NCI-H82 (cell line): ENCODE measurements around the gene CAMSAP2.

Experiments
- DNase-seq: peaks from one replicate; lab custom pipeline; 2025; lab: John Stamatoyannopoulos, UW

Gene CAMSAP2

DNA sequence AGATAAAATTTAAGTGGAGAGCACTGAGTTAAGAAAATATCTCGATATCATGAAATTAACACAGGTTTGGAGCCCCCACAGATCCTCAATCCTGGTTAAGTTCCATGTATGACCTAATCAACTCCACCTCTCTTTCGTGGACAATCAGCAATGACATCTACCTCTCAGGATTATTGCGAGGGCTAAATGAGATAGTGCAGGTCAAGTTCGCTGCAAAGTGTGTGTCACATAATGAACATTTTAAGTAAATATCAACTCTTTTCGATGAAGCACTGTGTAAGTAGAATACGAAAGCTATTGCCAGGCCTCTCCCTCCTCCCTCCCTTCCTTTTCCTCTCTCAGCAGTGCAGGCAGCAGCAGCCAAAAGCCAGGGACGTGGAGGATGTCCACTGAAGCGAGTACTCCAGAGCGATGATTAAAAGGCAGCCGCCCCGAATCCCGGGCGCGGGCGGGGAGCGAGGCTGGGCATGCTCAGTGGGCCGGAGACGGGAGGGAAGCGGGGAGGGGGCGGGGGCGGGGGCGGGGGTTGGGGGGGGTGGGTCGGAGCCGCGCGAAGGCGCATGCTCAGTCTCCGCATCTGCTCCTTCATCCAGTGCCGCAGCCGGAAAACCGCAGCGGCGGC, at the start of gene CAMSAP2:
Gene CAMSAP2 (plus strand): TSS at position 567 of the 622 bp plus-strand sequence. CDS start 935 bp downstream, outside the sequence.
- peak; percentile 96 for DNase-seq

- no peak for DNase-seq
Measured at GRCh38 chr1:200692316-200692715, 46.4 kb upstream of the CAMSAP2 start.

- DNase-seq, result no peak
Measured at GRCh38 chr1:200693327-200693726, 45.4 kb upstream of the CAMSAP2 start.

DNA sequence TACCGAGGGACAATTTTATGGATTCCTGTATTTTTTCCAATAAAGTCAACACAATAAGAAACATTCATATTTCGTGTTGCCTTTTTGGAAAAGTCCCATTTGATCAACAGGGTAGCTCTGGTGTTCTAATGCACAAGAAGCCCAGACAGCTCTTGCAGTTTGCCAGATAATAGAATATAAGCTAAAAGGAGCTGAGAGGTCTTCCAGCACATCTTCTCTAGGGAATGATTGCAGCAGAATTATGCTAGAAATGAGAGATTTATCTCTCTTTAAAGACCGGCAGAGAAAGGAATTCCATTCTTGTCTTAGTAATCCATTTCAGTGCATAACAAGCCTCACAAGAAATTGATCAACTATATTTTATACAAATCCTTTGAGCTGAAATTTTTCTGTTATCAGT, 44.0 kb upstream of the CAMSAP2 start:
- DNase-seq, result no peak

GRCh38 chr1:200699871-200700270, 38.8 kb upstream of the CAMSAP2 start:
- no peak for DNase-seq

DNA sequence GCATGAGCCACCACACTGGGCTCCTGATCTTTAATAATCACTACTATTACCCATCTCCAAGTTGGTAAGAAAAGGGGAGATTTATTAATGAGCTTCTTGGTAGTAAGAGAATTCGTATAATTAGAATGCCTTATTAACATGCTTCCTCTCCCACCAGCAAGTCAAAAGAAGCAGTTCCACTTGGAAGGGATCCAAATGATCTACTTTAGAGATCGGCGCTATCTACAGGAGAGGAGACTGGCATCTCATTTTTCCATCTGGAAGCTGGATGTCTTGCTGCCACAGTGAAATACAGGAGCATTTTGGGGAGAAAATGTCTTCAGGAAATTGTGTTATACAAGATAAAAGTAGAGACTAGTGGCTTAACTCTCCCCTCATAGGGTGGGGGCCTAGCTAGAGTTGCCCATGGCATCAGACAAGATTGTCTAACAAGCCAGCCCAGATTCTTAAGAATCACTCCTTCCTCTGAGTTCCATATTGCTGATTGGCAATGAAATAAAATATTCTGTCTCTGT, 33.6 kb upstream of the CAMSAP2 start:
- peak; percentile 24 for DNase-seq

DNA sequence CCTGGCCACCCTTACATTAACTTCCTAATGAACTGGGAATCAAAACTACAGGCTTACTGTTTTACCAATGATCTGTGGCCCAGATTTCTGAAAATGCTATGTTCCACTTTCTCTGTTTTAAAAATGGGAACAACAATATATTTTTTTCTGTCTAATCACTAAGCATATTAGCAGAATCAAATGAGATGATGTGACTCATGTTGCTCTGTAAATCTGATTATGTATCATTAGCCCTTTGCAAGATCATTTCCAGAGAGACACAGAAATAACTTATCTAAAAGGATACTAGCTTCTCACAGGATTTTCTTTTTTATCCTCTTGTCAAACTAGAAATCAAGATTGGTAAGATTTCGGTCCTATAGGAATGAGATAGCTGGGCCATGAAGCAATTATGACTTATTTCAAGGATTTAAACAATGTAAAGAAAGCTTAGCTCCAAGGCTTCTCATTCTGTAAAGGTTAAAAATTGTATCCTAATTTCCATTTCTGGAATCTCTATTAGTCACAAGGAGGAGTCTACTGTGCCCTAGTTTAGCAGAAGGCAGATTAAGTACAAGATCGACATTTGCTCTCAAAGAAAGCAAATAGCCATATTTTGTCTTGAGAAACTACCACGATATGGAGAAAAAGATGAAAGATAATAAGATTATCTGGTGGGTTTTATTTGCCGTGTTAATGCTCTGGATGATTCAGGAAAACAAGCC, 32.4 kb upstream of the CAMSAP2 start:
- peak; percentile 74 for DNase-seq

- no peak for DNase-seq
Measured at GRCh38 chr1:200707116-200707515, 31.6 kb upstream of the CAMSAP2 start.

- no peak for DNase-seq
Measured at GRCh38 chr1:200708161-200708560, 30.5 kb upstream of the CAMSAP2 start.

GRCh38 chr1:200708769-200709168, 29.9 kb upstream of the CAMSAP2 start:
- DNase-seq, result no peak

GRCh38 chr1:200710166-200710565, 28.5 kb upstream of the CAMSAP2 start:
- DNase-seq, result peak; percentile 74

DNA sequence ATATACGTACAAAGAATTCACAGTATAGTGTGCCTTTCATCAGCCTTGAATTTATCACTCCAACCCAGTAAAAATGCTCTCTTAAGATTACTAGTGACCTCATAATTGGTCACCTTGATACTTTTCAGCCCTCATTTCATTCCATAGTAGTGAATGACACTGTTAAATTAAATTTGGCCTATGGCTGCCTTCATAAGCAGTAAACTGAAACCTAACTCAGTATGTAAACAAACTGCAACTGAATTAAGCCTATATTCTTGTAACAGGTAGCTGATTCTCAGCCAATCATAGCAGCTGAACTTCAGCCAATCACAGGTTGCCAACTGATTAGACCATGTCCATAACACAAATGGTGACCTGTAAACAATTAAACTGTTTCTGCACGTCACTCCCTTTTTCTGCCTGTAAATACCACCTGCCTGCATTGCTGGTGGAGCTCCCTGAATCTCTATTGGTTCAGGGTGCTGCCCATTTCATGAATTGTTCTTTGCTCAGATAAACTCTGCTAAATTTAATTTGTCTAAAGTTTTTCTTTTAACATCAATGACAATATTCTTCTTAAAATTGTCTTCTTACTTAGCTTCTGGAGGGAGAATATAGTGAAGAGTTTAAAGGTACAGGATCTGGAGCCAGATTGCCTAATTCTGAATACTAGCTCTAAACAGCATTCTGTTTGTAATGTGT, 24.0 kb upstream of the CAMSAP2 start:
- DNase-seq, result no peak

GRCh38 chr1:200720199-200720598, 18.5 kb upstream of the CAMSAP2 start:
- DNase-seq, result no peak

GRCh38 chr1:200724064-200724463, 14.6 kb upstream of the CAMSAP2 start:
- no peak for DNase-seq

- no peak for DNase-seq
Measured at GRCh38 chr1:200727257-200727656, 11.4 kb upstream of the CAMSAP2 start.

GRCh38 chr1:200729863-200730262, 8.8 kb upstream of the CAMSAP2 start:
- no peak for DNase-seq

DNA sequence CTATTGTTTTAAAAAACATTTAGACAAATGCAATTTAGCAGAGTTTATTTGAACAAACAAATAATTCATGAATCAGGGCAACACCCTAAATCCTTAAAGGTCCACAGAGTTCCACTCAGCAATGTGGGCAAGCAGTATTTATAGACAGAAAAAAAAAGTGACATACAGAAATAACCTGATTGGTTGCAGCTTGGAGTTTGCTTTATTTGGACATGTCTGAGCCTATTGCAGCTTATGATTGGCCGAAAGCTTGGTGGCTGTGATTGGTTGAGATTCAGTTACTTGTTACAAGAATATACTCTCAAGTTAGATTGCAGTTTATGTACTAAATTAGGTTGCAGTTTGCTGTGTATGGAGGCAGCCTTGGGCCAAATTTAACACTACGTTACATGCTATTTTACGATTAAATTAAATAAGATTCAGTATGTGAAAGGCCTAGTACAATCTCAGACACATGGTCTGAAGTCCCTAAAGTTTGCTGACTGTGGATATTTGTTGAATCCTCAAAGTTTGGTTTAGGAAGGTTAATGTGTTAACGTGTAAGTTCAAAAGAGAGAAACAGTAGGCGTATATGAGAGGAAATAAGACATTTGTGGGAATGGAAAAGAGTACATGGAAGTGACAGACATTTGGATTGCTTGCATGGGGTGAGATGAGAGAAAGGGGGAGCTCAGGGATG, 6.9 kb upstream of the CAMSAP2 start:
- DNase-seq, result no peak

GRCh38 chr1:200732438-200732837, 6.3 kb upstream of the CAMSAP2 start:
- DNase-seq, result no peak

DNA sequence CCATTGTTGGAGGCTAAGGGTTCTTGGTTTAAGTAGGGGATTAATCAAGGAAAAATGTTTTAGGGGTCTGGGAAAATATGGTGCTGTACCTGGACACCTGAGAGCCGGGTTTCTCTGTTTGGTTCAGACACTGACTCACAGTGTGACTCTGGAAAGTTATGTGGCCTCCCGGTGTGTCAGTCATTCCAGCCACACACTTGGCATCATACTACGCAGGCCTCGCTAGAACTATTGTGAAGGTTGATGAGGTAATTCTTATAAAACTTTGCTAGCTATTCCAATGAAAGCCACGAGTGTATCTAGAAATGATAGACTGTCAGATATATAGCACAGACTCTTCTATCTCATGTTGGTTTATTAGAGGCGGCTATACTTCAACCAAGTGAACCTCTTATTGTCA, 4.8 kb upstream of the CAMSAP2 start:
- DNase-seq, result no peak

- DNase-seq, result peak; percentile 32
Measured at GRCh38 chr1:200737647-200738291, 924 bp upstream of the CAMSAP2 start.

- peak; percentile 89 for DNase-seq
Measured at GRCh38 chr1:200738949-200739651, 407 bp downstream of the CAMSAP2 start.
